ENCODE results near the gene MAP2K1.
"Not testable (repeated sequence)": the region's sequence is repeated elsewhere in the genome, so short reads cannot be mapped to it uniquely, and the experiment has no call there.

Gene MAP2K1

GRCh38 chr15:66456211-66456610, 69.5 kb downstream of the MAP2K1 start:
- no peak overlapping the region for H3K27ac ChIP-seq
- TF ChIP-seq ZFX (IDR thresholded peaks at IDR 0.05) (no peak), CTCF (conservative IDR thresholded peaks at IDR 0.05) (no peak)

GRCh38 chr15:66459818-66460615, 73.3 kb downstream of the MAP2K1 start:
- no peak for TF ChIP-seq ZFX (IDR thresholded peaks at IDR 0.05)
- no peak for TF ChIP-seq CTCF (conservative IDR thresholded peaks at IDR 0.05)

GRCh38 chr15:66461294-66461693, 74.6 kb downstream of the MAP2K1 start:
- not testable (repeated sequence) for H3K27ac ChIP-seq

More at GRCh38 chr15:66459818-66460615, 73.3 kb downstream of the MAP2K1 start:
- H3K27ac ChIP-seq = no peak overlapping the region

- TF ChIP-seq ZFX (IDR thresholded peaks at IDR 0.05) (no peak), CTCF (conservative IDR thresholded peaks at IDR 0.05) (no peak)
- no peak overlapping the region for H3K27ac ChIP-seq
These were observed 75.2 kb downstream of the MAP2K1 start for GRCh38 chr15:66461917-66462316.

GRCh38 chr15:66462627-66463026, 75.9 kb downstream of the MAP2K1 start:
- no peak overlapping the region for H3K27ac ChIP-seq
- TF ChIP-seq CTCF (conservative IDR thresholded peaks at IDR 0.05) = no peak
- no peak for TF ChIP-seq ZFX (IDR thresholded peaks at IDR 0.05)

- H3K27ac ChIP-seq = not testable (repeated sequence)
These were observed 78.6 kb downstream of the MAP2K1 start for GRCh38 chr15:66465294-66465693.

- H3K27ac ChIP-seq = not testable (repeated sequence)
These were observed 80.7 kb downstream of the MAP2K1 start for GRCh38 chr15:66467162-66468040.

GRCh38 chr15:66470825-66471224, 84.1 kb downstream of the MAP2K1 start:
- not testable (repeated sequence) for H3K27ac ChIP-seq

- TF ChIP-seq CTCF (conservative IDR thresholded peaks at IDR 0.05) (no peak), ZFX (IDR thresholded peaks at IDR 0.05) (no peak)
- no peak overlapping the region for H3K27ac ChIP-seq
These were observed 85.7 kb downstream of the MAP2K1 start for GRCh38 chr15:66472176-66472999.
